Kidney glomerular epithelial cell (primary cell): ENCODE data around the gene ATP5ME.

Experiments used
- DNase-seq: peaks from one replicate; lab custom pipeline; 2025; lab: John Stamatoyannopoulos, UW

The ATP5ME gene

GRCh38 chr4:633406-633805 is 40.7 kb downstream of the ATP5ME start:
- no peak for DNase-seq

GRCh38 chr4:632926-633325 is 41.1 kb downstream of the ATP5ME start:
- DNase-seq = no peak

- no peak for DNase-seq
Observed at GRCh38 chr4:632196-632790, 41.8 kb downstream of the ATP5ME start.

GRCh38 chr4:630656-631055 is 43.4 kb downstream of the ATP5ME start:
- no peak for DNase-seq

GRCh38 chr4:629915-630641 is 44.0 kb downstream of the ATP5ME start:
- no peak for DNase-seq

- no peak for DNase-seq
Observed at GRCh38 chr4:629636-629914, 44.5 kb downstream of the ATP5ME start.

- no peak for DNase-seq
Observed at GRCh38 chr4:628821-629635, 45.0 kb downstream of the ATP5ME start.

GRCh38 chr4:628311-628741 is 45.8 kb downstream of the ATP5ME start:
- DNase-seq = no peak

GRCh38 chr4:627347-628125 is 46.5 kb downstream of the ATP5ME start:
- no peak for DNase-seq

- DNase-seq = no peak
Observed at GRCh38 chr4:626201-627091, 47.6 kb downstream of the ATP5ME start.

GRCh38 chr4:625631-626161 is 48.4 kb downstream of the ATP5ME start:
- DNase-seq = no peak

- peak; percentile 95 for DNase-seq
Observed at GRCh38 chr4:624705-625590, 49.1 kb downstream of the ATP5ME start, which contains the start of gene PDE6B. Gene PDE6B (plus strand): TSS chr4:625573. CDS start chr4:625627, 54 bp downstream.

- no peak for DNase-seq
Observed at GRCh38 chr4:623914-624566, 50.0 kb downstream of the ATP5ME start.

- DNase-seq = no peak
Observed at GRCh38 chr4:622996-623913, 50.8 kb downstream of the ATP5ME start.
